ENCODE results near the gene TARS3. TPM values are rescaled to one million over a fixed set of nuclear protein-coding genes. Genes with fewer than 3 reads are reported as not detected.

TARS3 gene
- total and polyA plus RNA-seq, 10 donors: 5.0 to 31.0 (median 16.7) TPM

DNA sequence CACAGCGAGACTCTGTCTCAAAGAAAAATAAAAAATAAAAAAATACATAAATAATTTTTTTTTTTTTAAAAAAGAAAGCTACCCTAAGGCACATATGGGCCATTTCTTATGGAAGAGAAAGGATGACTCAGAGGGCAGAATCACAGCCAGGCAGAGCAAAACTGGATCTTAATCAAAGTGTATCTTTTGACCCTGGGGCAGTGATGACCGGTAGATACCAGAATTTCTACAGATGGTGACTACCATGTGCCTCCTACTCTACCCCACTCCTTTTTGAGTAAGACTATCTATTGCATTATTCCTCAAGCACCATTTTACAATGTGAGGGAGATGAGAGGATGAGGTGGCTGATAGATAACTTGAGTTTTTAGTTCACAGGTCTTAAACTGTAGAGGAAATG is 26.0 kb downstream of the TARS3 start:
- Histone ChIP-seq H3K4me1 (peaks cover 0 to 24% (median 0%) of the 10 kb centered on the region in 6 donors), H3K4me3 (no peak overlapping the region), H3K27ac (no peak overlapping the region), H3K27me3 (replicated peaks in 1 of 7) (no peaks in the 10 kb centered on the region), H3K9me3 (no peaks in the 10 kb centered on the region), H3K36me3 (peaks cover 0 to 100% (median 69%) of the 10 kb centered on the region in 6 donors)
- WGBS, 5 donors: 90 to 94% (median 91%) methylated on average over 2 of the region's 2 CpGs
- intact Hi-C loops (cut with DNase I; ENCODE audit: low total_unique reads): no loop called here
- TF ChIP-seq, protein P1, sequence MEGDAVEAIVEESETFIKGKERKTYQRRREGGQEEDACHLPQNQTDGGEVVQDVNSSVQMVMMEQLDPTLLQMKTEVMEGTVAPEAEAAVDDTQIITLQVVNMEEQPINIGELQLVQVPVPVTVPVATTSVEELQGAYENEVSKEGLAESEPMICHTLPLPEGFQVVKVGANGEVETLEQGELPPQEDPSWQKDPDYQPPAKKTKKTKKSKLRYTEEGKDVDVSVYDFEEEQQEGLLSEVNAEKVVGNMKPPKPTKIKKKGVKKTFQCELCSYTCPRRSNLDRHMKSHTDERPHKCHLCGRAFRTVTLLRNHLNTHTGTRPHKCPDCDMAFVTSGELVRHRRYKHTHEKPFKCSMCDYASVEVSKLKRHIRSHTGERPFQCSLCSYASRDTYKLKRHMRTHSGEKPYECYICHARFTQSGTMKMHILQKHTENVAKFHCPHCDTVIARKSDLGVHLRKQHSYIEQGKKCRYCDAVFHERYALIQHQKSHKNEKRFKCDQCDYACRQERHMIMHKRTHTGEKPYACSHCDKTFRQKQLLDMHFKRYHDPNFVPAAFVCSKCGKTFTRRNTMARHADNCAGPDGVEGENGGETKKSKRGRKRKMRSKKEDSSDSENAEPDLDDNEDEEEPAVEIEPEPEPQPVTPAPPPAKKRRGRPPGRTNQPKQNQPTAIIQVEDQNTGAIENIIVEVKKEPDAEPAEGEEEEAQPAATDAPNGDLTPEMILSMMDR (IDR thresholded peaks at IDR 0.05 in 8 of 11, conservative IDR thresholded peaks at IDR 0.05 in 3 of 11): no peak
- TF ChIP-seq POLR2AphosphoS5 (IDR thresholded peaks at IDR 0.05): no peak
- no peak for TF ChIP-seq POLR2A (IDR thresholded peaks at IDR 0.05)
- no peak for DNase-seq

DNA sequence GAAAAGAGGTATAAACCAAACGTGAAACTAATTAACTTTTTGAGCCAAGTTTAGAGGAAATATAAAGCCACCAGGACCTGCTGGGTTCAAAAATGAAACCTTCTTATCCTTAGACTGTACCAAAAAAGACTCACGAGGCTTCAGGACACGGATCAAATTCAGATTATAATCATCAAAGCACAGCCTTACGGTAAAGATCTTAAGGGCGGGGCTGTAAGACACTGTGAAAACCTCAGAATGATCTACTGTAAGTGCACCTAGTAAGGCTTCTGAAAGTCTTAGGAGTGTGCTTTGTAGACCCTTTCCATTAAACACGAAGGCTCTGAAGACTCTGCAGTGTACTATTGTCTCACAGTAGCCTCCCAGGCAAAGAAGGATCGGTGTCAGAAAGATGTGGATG is 26.8 kb downstream of the TARS3 start:
- no peak overlapping the region for H3K4me3 ChIP-seq
- peaks cover 0 to 20% (median 0%) of the 10 kb centered on the region in 6 donors for H3K4me1 ChIP-seq
- H3K36me3 ChIP-seq: peaks cover 0 to 100% (median 61%) of the 10 kb centered on the region in 6 donors
- 84 to 92% (median 87%) methylated on average over 7 of the region's 7 CpGs for WGBS, 5 donors
- H3K9me3 ChIP-seq: no peaks in the 10 kb centered on the region
- no peak for DNase-seq
- intact Hi-C loops (cut with DNase I; ENCODE audit: low total_unique reads): no loop called here
- TF ChIP-seq, protein P1 (IDR thresholded peaks at IDR 0.05 in 8 of 11, conservative IDR thresholded peaks at IDR 0.05 in 3 of 11): no peak
- TF ChIP-seq POLR2A (IDR thresholded peaks at IDR 0.05): no peak
- TF ChIP-seq POLR2AphosphoS5 (IDR thresholded peaks at IDR 0.05): no peak
- H3K27ac ChIP-seq: no peak overlapping the region
- H3K27me3 ChIP-seq (replicated peaks in 1 of 7): no peaks in the 10 kb centered on the region

DNA sequence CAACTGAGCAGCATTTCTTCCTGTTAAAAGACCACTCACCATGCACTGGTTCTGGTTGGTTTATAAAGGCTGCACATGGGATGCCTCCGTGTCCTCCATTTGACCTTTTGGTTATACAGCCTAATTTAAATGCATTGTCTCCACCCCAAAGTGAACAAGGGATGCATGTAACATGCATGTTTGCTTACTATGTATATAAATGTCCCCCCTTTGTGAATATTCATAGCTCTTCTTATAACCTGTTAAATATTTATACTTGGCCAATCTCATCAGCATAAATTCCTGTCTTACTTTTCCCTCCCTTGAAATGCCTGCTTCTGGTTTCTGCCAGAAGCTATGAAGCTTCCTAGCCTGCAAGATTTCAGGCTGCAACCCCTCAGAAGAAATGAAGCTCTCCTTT is 27.4 kb downstream of the TARS3 start:
- Histone ChIP-seq H3K4me1 (peaks cover 0 to 14% (median 0%) of the 10 kb centered on the region in 6 donors), H3K4me3 (no peak overlapping the region), H3K27ac (no peak overlapping the region), H3K27me3 (replicated peaks in 1 of 7) (no peaks in the 10 kb centered on the region), H3K36me3 (peaks cover 0 to 98% (median 55%) of the 10 kb centered on the region in 6 donors), H3K9me3 (no peaks in the 10 kb centered on the region)
- WGBS, 5 donors: 79 to 100% (median 93%) methylated on average over 1 of the region's 1 CpG
- TF ChIP-seq, protein P1 (IDR thresholded peaks at IDR 0.05 in 8 of 11, conservative IDR thresholded peaks at IDR 0.05 in 3 of 11): no peak
- TF ChIP-seq POLR2A (IDR thresholded peaks at IDR 0.05) (no peak), POLR2AphosphoS5 (IDR thresholded peaks at IDR 0.05) (no peak)
- no peak for DNase-seq
- intact Hi-C loops (cut with DNase I; ENCODE audit: low total_unique reads): no loop called here

DNA sequence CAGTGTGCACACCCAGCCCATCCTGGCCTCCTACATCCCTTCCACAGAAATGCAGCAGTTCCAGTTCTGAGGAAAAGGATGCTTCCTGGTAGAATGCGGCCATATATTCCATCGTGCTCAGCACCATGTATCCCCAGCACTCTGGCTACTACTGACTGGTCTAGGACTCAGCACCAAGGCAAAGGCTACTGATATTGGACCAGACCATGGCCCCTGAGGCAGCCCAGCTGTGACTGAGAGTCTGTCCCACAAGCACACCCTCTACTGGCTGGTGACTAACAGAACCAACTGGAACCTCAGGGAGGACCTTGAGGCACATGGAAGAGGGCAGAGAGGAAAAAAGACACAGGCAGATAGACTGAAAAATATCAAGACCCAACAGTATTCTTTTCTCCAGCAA is 30.0 kb downstream of the TARS3 start:
- intact Hi-C loops (cut with DNase I; ENCODE audit: low total_unique reads): no loop called here
- Histone ChIP-seq H3K9me3 (no peaks in the 10 kb centered on the region), H3K4me1 (peaks cover 0 to 7% (median 0%) of the 10 kb centered on the region in 6 donors), H3K27ac (no peak overlapping the region), H3K4me3 (no peak overlapping the region), H3K27me3 (replicated peaks in 1 of 7) (no peaks in the 10 kb centered on the region), H3K36me3 (peaks cover 0 to 96% (median 29%) of the 10 kb centered on the region in 6 donors)
- DNase-seq: no peak
- no peak for TF ChIP-seq POLR2A (IDR thresholded peaks at IDR 0.05)
- no peak for TF ChIP-seq POLR2AphosphoS5 (IDR thresholded peaks at IDR 0.05)
- TF ChIP-seq, protein P1 (IDR thresholded peaks at IDR 0.05 in 8 of 11, conservative IDR thresholded peaks at IDR 0.05 in 3 of 11): no peak
- 94 to 100% (median 97%) methylated on average over 2 of the region's 2 CpGs for WGBS, 5 donors
